K562 (cell line): ENCODE results near the gene CABP2. TPM values are rescaled to one million over a fixed set of nuclear protein-coding genes. Genes with fewer than 3 reads are reported as not detected.

Experiments
- ATAC-seq: fragments of 200-7000 bp; cut with Tn5 transposase; 3 replicates; pipeline ENCODE4 v1.9.1; 2020; ENCODE audit warnings: moderate library complexity
- BruUV-seq: library from RNA; stranded (reverse); fragments of 400-500 nt; replicated peaks from 2 replicates; lab custom pipeline; 2021; lab: Mats Ljungman, UMichigan
- CTCF ChIA-PET: fragments of 300-600 bp; formaldehyde crosslinking; extraction: SDS; loops from one replicate; lab custom pipeline; 2021; ENCODE audit warnings: low intra/inter-chr PET ratio; lab: Yijun Ruan, JAX
- POLR2A ChIA-PET: fragments of 300-600, 350-650 bp; sonication (Branson Sonifier 250); formaldehyde crosslinking; extraction: SDS; loops from one replicate; lab custom pipeline; 2021; ENCODE audit warnings: antibody characterized with exemption, inconsistent platforms; lab: Yijun Ruan, JAX
- DNase-seq, 4 experiments: peaks; one replicate each; pipeline versions ENCODE4 v3.0.0 to v3.0.0-alpha.2; 2011 to 2018; ENCODE audit warnings: low spot score in 3 of 4, mixed read lengths in 3 of 4; ENCODE audit errors: extremely low read depth in 1 of 4
- FAIRE-seq: peaks from 2 replicates; lab custom pipeline; 2011; peaks lifted over from hg19 to GRCh38; lab: Jason Lieb, UNC
- H2AFZ ChIP-seq: 2 replicates; pipeline ENCODE4 v1.6.0; 2011; ENCODE audit warnings: low read depth, low read length, control low read depth, inconsistent platforms
- H3K27ac ChIP-seq: fragments of 200-600 bp; 3 replicates; pipeline ENCODE4 v1.8.0; 2011; ENCODE audit warnings: low read depth, mild to moderate bottlenecking, control low read depth, inconsistent platforms, low read length, moderate library complexity, mixed read lengths; ENCODE audit errors: extremely low read depth
- H3K27me3 ChIP-seq, 2 experiments: fragments of 300-600 bp in 1 of 2; 2 replicates in 1 of 2; 3 replicates in 1 of 2; pipeline versions ENCODE4 v1.6.0 to v1.8.0; 2011; ENCODE audit warnings: inconsistent platforms in 2 of 2, low read length in 2 of 2, mild to moderate bottlenecking in 1 of 2, mixed read lengths in 1 of 2, moderate library complexity in 1 of 2; ENCODE audit not compliant: control insufficient read depth in 2 of 2, insufficient read depth in 2 of 2
- H3K36me3 ChIP-seq: fragments of 300-600 bp; 3 replicates; pipeline ENCODE4 v1.8.0; 2011; ENCODE audit warnings: mild to moderate bottlenecking, low read length, inconsistent platforms; ENCODE audit not compliant: control insufficient read depth, insufficient read depth
- H3K4me1 ChIP-seq, 2 experiments: fragments of 200-600 bp in 1 of 2; replicated peaks in 1 of 2; 2 replicates in 1 of 2; 3 replicates in 1 of 2; pipeline versions ENCODE4 v1.5.1 to v1.8.0; 2011; ENCODE audit warnings: inconsistent platforms in 2 of 2, low read length in 2 of 2, mild to moderate bottlenecking in 1 of 2, mixed read lengths in 1 of 2, moderate library complexity in 1 of 2; ENCODE audit not compliant: control insufficient read depth in 2 of 2, insufficient read depth in 2 of 2
- H3K4me2 ChIP-seq: 2 replicates; pipeline ENCODE4 v1.6.1; 2011; ENCODE audit warnings: low read length, control low read depth, inconsistent platforms, mixed read lengths; ENCODE audit not compliant: insufficient read depth
- H3K4me3 ChIP-seq: fragments of 200-600 bp; sonication (generic), shearing (Covaris generic); 2 replicates; pipeline ENCODE4 v1.5.1; 2016; ENCODE audit warnings: control low read depth, inconsistent platforms
- H3K79me2 ChIP-seq: fragments of 200-600 bp; 3 replicates; pipeline ENCODE4 v1.8.0; 2011; ENCODE audit warnings: low read length, inconsistent platforms; ENCODE audit not compliant: control insufficient read depth, insufficient read depth
- H3K9ac ChIP-seq, 2 experiments: 2 replicates each; pipeline versions ENCODE4 v1.6.0 to v1.6.1; 2011; ENCODE audit warnings: low read depth in 2 of 2, low read length in 2 of 2, control low read depth in 1 of 2, inconsistent platforms in 1 of 2, mild to moderate bottlenecking in 1 of 2, mixed read lengths in 1 of 2; ENCODE audit not compliant: insufficient read depth in 1 of 2
- H3K9me1 ChIP-seq: one replicate; pipeline ENCODE4 v1.6.0; 2011; ENCODE audit warnings: inconsistent platforms, mild to moderate bottlenecking, low read length, moderate library complexity; ENCODE audit not compliant: control insufficient read depth, insufficient read depth
- H3K9me3 ChIP-seq: replicated peaks from 2 replicates; pipeline ENCODE4 v1.5.1; 2011; ENCODE audit warnings: low read depth, low read length, inconsistent platforms; ENCODE audit not compliant: control insufficient read depth, insufficient read depth
- H4K20me1 ChIP-seq: replicated peaks from 2 replicates; pipeline ENCODE4 v1.6.1; 2011; ENCODE audit warnings: low read length, inconsistent platforms, mixed read lengths; ENCODE audit not compliant: control insufficient read depth, insufficient read depth
- ATF1 ChIP-seq, 2 experiments: fragments of 450-650 bp in 1 of 2; IDR thresholded peaks; 2 replicates each; pipeline ENCODE4 v1.6.1; 2016; ENCODE audit warnings: missing compliant biosample characterization in 1 of 2, missing genetic modification characterization in 1 of 2
- CREB5 ChIP-seq: fragments of 250-450 bp; sonication (Bioruptor Pico); IDR thresholded peaks from 2 replicates; pipeline ENCODE4 v1.5.0; 2020; ENCODE audit warnings: mild to moderate bottlenecking
- ELK3 ChIP-seq: fragments of 450-650 bp; formaldehyde crosslinking; IDR thresholded peaks from 2 replicates; pipeline ENCODE4 v1.4.0; 2020; ENCODE audit warnings: mild to moderate bottlenecking
- MTA3 ChIP-seq: fragments of 450-650 bp; formaldehyde crosslinking; IDR thresholded peaks from 2 replicates; pipeline ENCODE4 v1.6.1; 2017; ENCODE audit warnings: mild to moderate bottlenecking, borderline replicate concordance
- NCOA2 ChIP-seq, 2 experiments: fragments of 450-650 bp; IDR thresholded peaks; 2 replicates each; pipeline ENCODE4 v1.6.1; 2018; ENCODE audit warnings: mild to moderate bottlenecking in 2 of 2, moderate library complexity in 1 of 2; ENCODE audit not compliant: partially characterized antibody in 2 of 2
- NEUROD1 ChIP-seq: fragments of 150-350 bp; IDR thresholded peaks from 2 replicates; pipeline ENCODE4 v1.6.1; 2014; ENCODE audit warnings: borderline replicate concordance, low read length, low read depth; ENCODE audit not compliant: partially characterized antibody
- NFRKB ChIP-seq: fragments of 450-650 bp; IDR thresholded peaks from 2 replicates; pipeline ENCODE4 v1.6.1; 2016; ENCODE audit warnings: low read depth
- RCOR1 ChIP-seq, 2 experiments: IDR thresholded peaks; 2 replicates each; pipeline ENCODE4 v1.6.1; 2012; ENCODE audit warnings: low read depth in 2 of 2, low read length in 2 of 2, borderline replicate concordance in 1 of 2, improper control_type of control experiment in 1 of 2
- SMAD3 ChIP-seq: fragments of 450-650 bp; formaldehyde crosslinking; conservative IDR thresholded peaks from 2 replicates; pipeline ENCODE4 v1.4.0; 2020; ENCODE audit warnings: mild to moderate bottlenecking
- TAF1 ChIP-seq: IDR thresholded peaks from 2 replicates; pipeline ENCODE4 v1.6.1; 2011; ENCODE audit warnings: mild to moderate bottlenecking, low read length, moderate library complexity; ENCODE audit not compliant: insufficient read depth, control insufficient read depth, severe bottlenecking; ENCODE audit errors: extremely low read depth
- ZBTB9 ChIP-seq: fragments of 450-650 bp; formaldehyde crosslinking; IDR thresholded peaks from 2 replicates; pipeline ENCODE4 v1.4.0; 2020; ENCODE audit warnings: mild to moderate bottlenecking, moderate library complexity
- ZNF197 ChIP-seq: fragments of 200-800 bp; sonication (Bioruptor generic); IDR thresholded peaks from 2 replicates; pipeline ENCODE4 v1.6.1; 2016; ENCODE audit warnings: low read depth, missing genetic modification characterization, missing compliant biosample characterization
- ZNF511 ChIP-seq: sonication (generic); formaldehyde crosslinking; IDR thresholded peaks from 2 replicates; pipeline ENCODE4 v1.8.0; 2022; ENCODE audit warnings: mild to moderate bottlenecking, missing genetic modification reagents
- ZNF77 ChIP-seq: fragments of 250-450 bp; sonication (Bioruptor Pico); IDR thresholded peaks from 2 replicates; pipeline ENCODE4 v1.5.0; 2020
- WGBS: fragments of 100-300 bp; shearing (Covaris generic); methylation state at CpG from one replicate; pipeline ENCODE4 v1.1.6; 2016; ENCODE audit warnings: low coverage, mixed read lengths; ENCODE audit not compliant: insufficient coverage; ENCODE audit errors: missing lambda C conversion rate; 5-methylcytosine and 5-hydroxymethylcytosine counted together
- in situ Hi-C: fragments of 300-500 bp; cut with MboI; formaldehyde crosslinking; loops from 4 replicates; pipeline ENCODE4 v1.15.0; 2018; ENCODE audit warnings: inconsistent platforms, mixed read lengths
- intact Hi-C: fragments of 100-400 bp; cut with micrococcal nuclease; formaldehyde crosslinking; loops from 2 replicates; pipeline ENCODE4 v1.14.2; 2022
- polyA plus RNA-seq, 8 experiments: library from polyadenylated mRNA; depleted of rRNA in 4 of 8; stranded (reverse) in 5 of 8; unstranded in 3 of 8; fragments of >200 nt; fragmentation: Nextera tagmentation in 2 of 8; fragmentation: Illumina TruSeq in 1 of 8; extraction: Ambion mirVana in 2 of 8; extraction: Trizol in 1 of 8; gene quantifications; 2 replicates each; pipeline versions ENCODE4 v1.2.1 to v1.2.3, GENCODE V29; 2011 to 2014; ENCODE audit warnings: inconsistent platforms in 1 of 8, missing spikeins in 1 of 8
- total RNA-seq, 7 experiments: library from RNA; depleted of rRNA in 6 of 7; stranded (reverse); fragments of >200 nt in 6 of 7; fragmentation: Illumina TruSeq in 2 of 7; extraction: Trizol in 2 of 7; gene quantifications; 2 replicates each; pipeline versions ENCODE4 v1.2.1 to v1.2.3, GENCODE V29; 2011 to 2021; ENCODE audit warnings: low replicate concordance in 1 of 7

The CABP2 gene
- total and polyA plus RNA-seq, 9 of the 15 experiments (the other 6 are each of a cell fraction or from before 2014, with no cell fraction given): not detected

- POLR2A ChIA-PET: interaction anchor here (0.6 kb wide), 1 partner anchor 122 kb away, joined by 3 read pairs; no protein-coding TSS in a partner anchor
- TF ChIP-seq SMAD3 (CRISPR knock-in tag): peak; percentile 63; the same call in 1 of the 2 replicates
- no peak for TF ChIP-seq ZNF511 (CRISPR knock-in tag)
- peak in 1 of 2 experiments; percentile 30; a peak in 1 of 4 replicates for TF ChIP-seq RCOR1 (IDR thresholded peaks at IDR 0.05; ENCODE audit: borderline replicate concordance in 1 of 2, low read depth in 2 of 2, low read length in 2 of 2)
- TF ChIP-seq NEUROD1: peak; percentile 35
- TF ChIP-seq NCOA2 (IDR thresholded peaks at IDR 0.05; ENCODE audit: partially characterized antibody in 2 of 2): no peak
- TF ChIP-seq CREB5 (CRISPR knock-in tag): no peak
- no peak for TF ChIP-seq ZNF77 (CRISPR knock-in tag)
- no peak for TF ChIP-seq ELK3 (CRISPR knock-in tag)
- peak; percentile 77; the same call in 1 of the 2 replicates for TF ChIP-seq ZBTB9 (CRISPR knock-in tag)
- TF ChIP-seq TAF1: no peak
- no peak for TF ChIP-seq ZNF197
- TF ChIP-seq ATF1 (CRISPR knock-in tag; IDR thresholded peaks at IDR 0.05): no peak
- TF ChIP-seq ATF1 (tag; IDR thresholded peaks at IDR 0.05): peak; percentile 56; the same call in 1 of the 2 replicates
- no peak for TF ChIP-seq NFRKB
- TF ChIP-seq MTA3: peak; percentile 85; the same call in 1 of the 2 replicates
Measured at GRCh38 chr11:67505605-67506396, 17.4 kb downstream of the CABP2 start.

More at GRCh38 chr11:67505605-67506396, 17.4 kb downstream of the CABP2 start:
- Histone ChIP-seq H3K36me3 (peaks cover 33% of the 10 kb centered on the region; the same call in 2 of the 3 replicates), H4K20me1 (no peaks in the 10 kb centered on the region), H3K9ac (peak overlapping the region; percentile 82 to 87), H3K4me2 (peak overlapping the region; percentile 61), H2AFZ (peak overlapping the region; percentile 52), H3K4me1 (peaks cover 28 to 70% of the 10 kb centered on the region in 2 experiments), H3K4me3 (peak overlapping the region; percentile 73), H3K27ac (peak overlapping the region; percentile 72), H3K27me3 (no peaks in the 10 kb centered on the region), H3K9me3 (no peaks in the 10 kb centered on the region), H3K79me2 (peaks cover 33% of the 10 kb centered on the region), H3K9me1 (peaks cover 6% of the 10 kb centered on the region)
- WGBS: 15% methylated on average over 17 of the region's 17 CpGs
- CTCF ChIA-PET: interaction anchor here (0.8 to 2.5 kb wide), 4 partner anchors 73 to 148 kb away, joined by 3 to 13 read pairs (median 4); partner anchors contain the start of gene PPP1CA
- intact Hi-C loops (loop anchor here (2.0 to 5.0 kb wide), 5 partner anchors 34 to 148 kb away; partner anchors contain the start of genes GSTP1, PPP1CA and RPS6KB2), in situ Hi-C loops (no loop called here)
- peak; percentile 77 for FAIRE-seq
- DNase-seq: peak; percentile 59 to 88 (median 69)
- no TSS peak for BruUV-seq
- ATAC-seq: peak; percentile 77
